Esophagus (tissue), 2 donors: Measurements from ENCODE around the gene TMEM244. TPM values are rescaled to one million over a fixed set of nuclear protein-coding genes. Genes with fewer than 3 reads are reported as not detected.

Source experiments
- H3K27ac ChIP-seq, 2 donors: one replicate each; pipeline ENCODE4 v1.5.1; 2013; ENCODE audit warnings: low read depth in 2 of 2, mild to moderate bottlenecking in 2 of 2, inconsistent platforms in 1 of 2, low read length in 1 of 2, moderate library complexity in 1 of 2
- H3K27me3 ChIP-seq, 2 donors: one replicate each; pipeline ENCODE4 v1.6.1; 2013; ENCODE audit warnings: low read length in 2 of 2, control low read depth in 1 of 2, mild to moderate bottlenecking in 1 of 2; ENCODE audit not compliant: insufficient read depth in 2 of 2, control insufficient read depth in 1 of 2
- H3K36me3 ChIP-seq, 2 donors: one replicate each; pipeline ENCODE4 v1.6.1; 2013; ENCODE audit warnings: low read length in 1 of 2; ENCODE audit not compliant: control insufficient read depth in 2 of 2, insufficient read depth in 2 of 2
- H3K4me1 ChIP-seq, 2 donors: one replicate each; pipeline ENCODE4 v1.6.1; 2013; ENCODE audit warnings: low read length in 1 of 2; ENCODE audit not compliant: control insufficient read depth in 2 of 2, insufficient read depth in 2 of 2
- H3K4me3 ChIP-seq, 2 donors: one replicate each; pipeline ENCODE4 v1.5.1; 2013; ENCODE audit warnings: low read length in 2 of 2, mild to moderate bottlenecking in 2 of 2, low read depth in 1 of 2, moderate library complexity in 1 of 2
- H3K9me3 ChIP-seq, 2 donors: one replicate each; pipeline ENCODE4 v1.6.1; 2013; ENCODE audit warnings: mild to moderate bottlenecking in 2 of 2, low read depth in 1 of 2, low read length in 1 of 2, moderate library complexity in 1 of 2; ENCODE audit not compliant: control insufficient read depth in 2 of 2, insufficient read depth in 1 of 2
- WGBS, 2 donors: extraction: QIAGEN DNeasy Blood & Tissue Kit; methylation state at CpG; one replicate each; pipeline ENCODE4 v1.1.7; 2013; 5-methylcytosine and 5-hydroxymethylcytosine counted together
- polyA plus RNA-seq, 2 donors: library from polyadenylated mRNA; stranded (reverse); fragments of 200-250 nt; gene quantifications; one replicate each; pipeline ENCODE4 v1.2.3, GENCODE V29; 2013
- donor health status: healthy with polysubstance abuse.
- donor health status: Bipolar disorder and iron deficiency.

TMEM244 gene
- polyA plus RNA-seq, 2 donors, result not detected

DNA sequence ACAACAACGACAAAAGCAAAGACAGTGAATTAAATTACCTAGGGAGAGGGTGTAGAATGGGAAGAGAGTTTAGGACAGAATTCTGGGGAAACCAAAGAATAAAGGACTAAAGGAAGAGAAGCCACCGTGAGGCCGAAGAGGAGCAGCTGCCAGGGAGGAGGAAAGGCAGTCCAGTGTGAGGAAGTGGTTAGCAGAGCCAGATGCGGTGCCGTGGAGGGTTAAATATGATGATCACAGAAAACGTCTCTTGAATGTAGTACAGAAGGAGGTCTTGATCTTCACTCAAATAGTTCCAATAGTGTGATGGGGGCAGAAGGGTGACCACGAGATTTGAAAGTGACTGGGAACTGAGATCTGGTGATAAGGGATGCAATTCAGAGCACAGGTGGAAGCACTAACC, 67.7 kb downstream of the TMEM244 start:
- Histone ChIP-seq H3K27ac (no peak overlapping the region), H3K4me3 (no peak overlapping the region), H3K36me3 (no peaks in the 10 kb centered on the region), H3K9me3 (no peaks in the 10 kb centered on the region), H3K27me3 (no peaks in the 10 kb centered on the region), H3K4me1 (no peaks in the 10 kb centered on the region)
- 66 to 69% methylated on average over 7 of the region's 7 CpGs for WGBS, 2 donors

DNA sequence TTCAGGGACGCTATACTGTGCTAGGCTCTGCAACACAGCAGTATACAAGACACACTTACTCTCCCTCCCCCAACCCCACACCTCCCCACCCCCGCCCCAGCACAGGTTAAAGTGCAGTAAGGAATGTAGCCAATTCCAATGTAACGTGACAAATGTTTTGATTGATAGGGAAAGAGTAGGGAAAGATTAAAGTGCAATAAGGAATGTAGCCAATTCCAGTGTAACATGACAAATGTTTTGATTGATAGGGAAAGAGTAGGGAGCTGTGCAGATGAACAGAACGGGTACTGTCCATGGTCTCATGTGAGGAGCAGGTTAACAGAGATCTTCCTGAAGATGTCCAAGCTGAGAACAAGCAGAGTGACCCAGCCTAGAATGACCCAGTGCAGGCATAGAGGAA, 69.1 kb downstream of the TMEM244 start:
- no peak overlapping the region for H3K4me3 ChIP-seq
- H3K36me3 ChIP-seq, result no peaks in the 10 kb centered on the region
- H3K4me1 ChIP-seq, result no peaks in the 10 kb centered on the region
- WGBS, 2 donors, result 32 to 42% methylated on average over 4 of the region's 4 CpGs
- no peaks in the 10 kb centered on the region for H3K27me3 ChIP-seq
- H3K9me3 ChIP-seq, result no peaks in the 10 kb centered on the region
- H3K27ac ChIP-seq, result no peak overlapping the region

DNA sequence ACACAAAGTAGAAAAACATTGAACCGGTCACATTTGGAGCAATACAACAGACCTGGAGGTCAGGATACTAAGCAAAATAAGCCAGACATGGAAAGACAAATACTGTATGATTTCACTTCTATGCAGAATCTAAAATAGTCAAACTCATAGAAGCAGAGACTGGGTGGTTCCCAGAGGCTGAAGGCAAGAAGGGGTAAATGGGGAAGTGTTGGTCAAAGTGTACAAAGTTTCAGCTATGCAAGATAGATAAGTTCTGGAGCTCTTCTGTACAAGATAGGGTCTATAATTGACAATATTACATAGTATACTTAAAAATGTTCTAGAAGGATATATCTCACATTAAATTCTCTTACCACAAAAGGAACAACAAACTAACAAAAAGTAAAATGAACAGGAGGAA, 70.3 kb downstream of the TMEM244 start:
- Histone ChIP-seq H3K9me3 (no peaks in the 10 kb centered on the region), H3K36me3 (no peaks in the 10 kb centered on the region), H3K4me3 (no peak overlapping the region), H3K4me1 (no peaks in the 10 kb centered on the region), H3K27ac (no peak overlapping the region), H3K27me3 (no peaks in the 10 kb centered on the region)
- 90% methylated on average over 1 of the region's 1 CpG for WGBS, 2 donors

DNA sequence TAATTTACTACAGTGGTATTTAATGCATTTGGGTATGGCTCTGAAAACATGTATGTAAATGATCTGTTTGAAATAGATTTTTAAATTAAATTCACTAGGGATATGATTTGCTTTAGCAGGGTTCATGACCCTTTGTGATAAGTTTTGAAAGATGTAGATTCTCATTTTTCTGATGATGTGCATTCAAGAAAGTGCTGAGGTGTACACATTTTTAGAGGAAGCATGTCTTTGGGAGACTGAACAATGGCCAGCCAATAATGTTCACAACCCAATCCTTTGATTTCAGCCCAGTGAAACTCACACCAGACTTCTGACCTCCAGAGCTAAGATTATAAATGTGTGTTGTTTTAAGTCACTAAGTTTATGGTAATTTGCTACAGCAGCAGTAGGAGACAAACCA, 71.1 kb downstream of the TMEM244 start:
- Histone ChIP-seq H3K36me3 (no peaks in the 10 kb centered on the region), H3K27ac (no peak overlapping the region), H3K9me3 (no peaks in the 10 kb centered on the region), H3K4me1 (no peaks in the 10 kb centered on the region), H3K27me3 (no peaks in the 10 kb centered on the region), H3K4me3 (no peak overlapping the region)

DNA sequence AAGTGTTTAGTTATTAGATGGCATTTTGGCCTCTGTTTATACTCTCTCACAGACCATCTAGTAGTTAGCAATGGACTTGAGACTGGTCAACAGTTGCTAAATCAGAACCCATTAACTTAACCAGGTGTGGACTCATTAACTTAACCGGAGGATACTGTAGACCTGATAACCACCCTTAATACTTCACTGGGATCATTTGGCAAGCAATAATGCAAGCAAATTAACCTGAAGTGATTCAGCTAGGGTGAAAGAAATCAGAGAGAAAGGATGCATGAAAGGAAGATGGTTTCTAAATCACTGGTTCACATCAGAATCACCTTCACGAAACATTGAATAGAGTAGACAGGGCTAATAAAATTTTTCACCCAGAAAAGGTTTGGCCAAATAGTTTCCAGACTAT, 73.3 kb downstream of the TMEM244 start:
- H3K9me3 ChIP-seq, result no peaks in the 10 kb centered on the region
- H3K4me1 ChIP-seq, result no peaks in the 10 kb centered on the region
- no peaks in the 10 kb centered on the region for H3K36me3 ChIP-seq
- no peaks in the 10 kb centered on the region for H3K27me3 ChIP-seq
- no peak overlapping the region for H3K27ac ChIP-seq
- no peak overlapping the region for H3K4me3 ChIP-seq
- 83 to 95% methylated on average over 2 of the region's 2 CpGs for WGBS, 2 donors

DNA sequence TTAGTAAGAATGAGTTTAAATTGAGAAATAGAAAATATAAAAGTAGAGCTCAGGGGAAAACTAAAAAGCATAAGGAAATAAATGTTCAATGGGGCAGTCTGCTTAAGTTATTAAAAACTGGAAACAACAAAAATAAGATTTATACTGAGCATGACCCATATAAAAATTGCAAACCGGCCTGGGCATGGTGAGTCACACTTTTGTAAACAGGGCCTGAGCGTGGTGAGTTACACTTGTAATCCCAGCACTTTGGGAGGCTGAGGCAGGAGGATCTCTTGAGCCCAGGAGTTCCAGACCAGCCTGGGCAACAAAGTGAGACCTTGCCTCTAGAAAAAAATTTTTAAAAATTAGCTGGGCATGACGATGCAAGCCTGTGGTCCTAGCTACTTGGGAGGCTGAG, 74.6 kb downstream of the TMEM244 start:
- H3K27ac ChIP-seq, result no peak overlapping the region
- no peaks in the 10 kb centered on the region for H3K27me3 ChIP-seq
- 62 to 66% methylated on average over 3 of the region's 3 CpGs for WGBS, 2 donors
- H3K4me3 ChIP-seq, result no peak overlapping the region
- H3K36me3 ChIP-seq, result no peaks in the 10 kb centered on the region
- no peaks in the 10 kb centered on the region for H3K9me3 ChIP-seq
- no peaks in the 10 kb centered on the region for H3K4me1 ChIP-seq

DNA sequence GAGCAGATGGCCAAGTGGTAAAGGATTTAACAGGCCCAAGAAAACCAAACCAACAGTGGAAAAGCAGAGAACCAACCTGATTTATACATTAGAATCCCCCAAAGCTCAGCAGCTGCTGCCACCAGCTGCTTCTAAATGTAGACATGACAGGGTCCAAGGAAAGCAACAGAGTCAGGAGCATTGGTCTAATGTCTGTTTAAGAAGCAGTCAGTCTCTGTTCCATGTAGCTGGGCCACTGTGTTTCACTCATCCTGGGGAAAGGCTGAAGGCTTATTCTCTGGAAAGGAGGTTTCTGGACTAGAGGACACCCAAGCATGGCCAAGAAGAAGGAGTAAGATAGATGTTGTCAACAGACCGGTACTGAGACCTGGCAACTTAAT, 75.4 kb downstream of the TMEM244 start:
- Histone ChIP-seq H3K36me3 (no peaks in the 10 kb centered on the region), H3K27me3 (no peaks in the 10 kb centered on the region), H3K27ac (no peak overlapping the region), H3K4me3 (no peak overlapping the region), H3K4me1 (no peaks in the 10 kb centered on the region), H3K9me3 (no peaks in the 10 kb centered on the region)
- 72 to 95% methylated on average over 1 of the region's 1 CpG for WGBS, 2 donors

DNA sequence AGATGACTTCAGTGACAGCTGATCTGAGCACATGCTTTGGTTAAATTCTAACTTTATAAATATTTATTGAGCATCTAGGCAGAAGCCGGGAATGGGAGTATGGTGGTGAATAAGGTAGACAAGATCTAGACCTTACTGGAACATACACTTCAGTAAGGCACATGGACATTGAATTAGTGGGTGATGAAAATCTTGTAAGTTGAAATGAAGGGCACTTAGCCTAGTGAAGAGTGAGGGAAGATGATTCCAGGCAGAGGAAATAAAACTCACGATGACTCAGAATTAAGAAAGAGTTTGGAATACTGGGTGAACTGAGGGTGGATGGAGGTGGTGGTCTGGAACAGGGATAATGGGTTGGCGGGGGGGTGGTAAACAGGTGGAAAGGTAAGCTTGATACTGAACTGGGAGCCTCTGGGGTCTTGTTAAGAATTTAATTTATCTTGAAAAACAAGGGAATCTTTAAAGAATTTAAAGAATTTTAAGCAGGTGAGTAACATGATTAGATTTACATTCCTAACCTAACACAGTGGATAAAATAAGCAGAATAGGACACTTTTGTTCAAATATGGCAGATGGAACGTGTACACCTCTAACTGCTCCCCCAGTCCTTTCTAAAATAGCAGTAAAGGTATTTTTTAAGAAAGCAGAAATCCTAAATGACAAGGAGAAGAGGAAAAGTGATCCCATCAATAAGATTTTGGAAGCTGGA, 75.9 kb downstream of the TMEM244 start:
- no peak overlapping the region for H3K4me3 ChIP-seq
- H3K36me3 ChIP-seq, result no peaks in the 10 kb centered on the region
- no peaks in the 10 kb centered on the region for H3K9me3 ChIP-seq
- H3K27me3 ChIP-seq, result no peaks in the 10 kb centered on the region
- 81% methylated on average over 4 of the region's 4 CpGs for whole genome bisulfite sequencing, 2 donors
- H3K27ac ChIP-seq, result no peak overlapping the region
- no peaks in the 10 kb centered on the region for H3K4me1 ChIP-seq

Other genes with a start within 250 kb of the TMEM244 start
- 1 to 10 TPM; 2.1 to 2.2 TPM for gene ARHGAP18, start 151.1 kb downstream of the TMEM244 start, polyA plus RNA-seq
- gene L3MBTL3, start 157.3 kb upstream of the TMEM244 start, polyA plus RNA-seq, result 1 to 10 TPM in 1 of 2 donors, under 1 TPM in 1; 0.94 to 1.4 TPM